BLaER1 treated with 17β-estradiol and CSF1 and Interleukin-3, amounts not matched to agents 10 nM and 100 nM (cell line): ENCODE results near the gene COA6.
A peak's percentile ranks its signal among the peaks of the same experiment; 100 is the strongest.

ENCODE experiments used
- H3K27ac ChIP-seq, 11 experiments: shearing (Covaris generic); formaldehyde crosslinking; 2 replicates each; pipeline ENCODE4 v1.8.1; 2022
- H3K27me3 ChIP-seq, 11 experiments: shearing (Covaris generic); formaldehyde crosslinking; 2 replicates each; pipeline ENCODE4 v1.8.1; 2022
- H3K36me3 ChIP-seq, 11 experiments: shearing (Covaris generic); formaldehyde crosslinking; 2 replicates each; pipeline ENCODE4 v1.8.1; 2022
- H3K4me1 ChIP-seq, 10 experiments: shearing (Covaris generic); formaldehyde crosslinking; 2 replicates each; pipeline ENCODE4 v1.8.1; 2022
- H3K4me2 ChIP-seq, 11 experiments: shearing (Covaris generic); formaldehyde crosslinking; 2 replicates each; pipeline ENCODE4 v1.8.1; 2022
- H3K4me3 ChIP-seq, 10 experiments: shearing (Covaris generic); formaldehyde crosslinking; 2 replicates each; pipeline ENCODE4 v1.8.1; 2022
- H3K9ac ChIP-seq, 11 experiments: shearing (Covaris generic); formaldehyde crosslinking; 2 replicates each; pipeline ENCODE4 v1.8.1; 2022
- H3K9me3 ChIP-seq, 11 experiments: shearing (Covaris generic); formaldehyde crosslinking; replicated peaks in 1 of 11; 2 replicates each; pipeline ENCODE4 v1.8.1; 2022
- H4K20me1 ChIP-seq, 11 experiments: shearing (Covaris generic); formaldehyde crosslinking; 2 replicates each; pipeline ENCODE4 v1.8.1; 2022
- Cebpa-rat ChIP-seq, 11 experiments: shearing (Covaris generic); IDR thresholded peaks; 2 replicates each; pipeline ENCODE4 v1.8.1; 2022

Gene COA6

GRCh38 chr1:234373064-234373958, at the start of gene COA6:
COA6 (plus strand) TSS chr1:234373456; CDS start chr1:234373467, 11 bp downstream.
- Histone ChIP-seq H3K36me3 (peaks cover 31 to 38% (median 34%) of the 10 kb centered on the region in 11 experiments), H4K20me1 (0 out of 22 replicates have a peak, but pooled peaks cover 0 to 6% (median 0%) of the 10 kb centered on the region in 11 experiments), H3K27ac (peak within 1 kb of the TSS; percentile 87 to 96 (median 94)), H3K4me2 (peak within 1 kb of the TSS; percentile 73 to 96 (median 86)), H3K4me3 (peak within 1 kb of the TSS; percentile 68 to 90 (median 82)), H3K4me1 (peaks cover 17 to 49% (median 28%) of the 10 kb centered on the region in 10 experiments), H3K9me3 (peaks cover 0 to 8% (median 0%) of the 10 kb centered on the region in 11 experiments; a peak in 2 of 22 replicates), H3K27me3 (no peaks in the 10 kb centered on the region), H3K9ac (peak within 1 kb of the TSS; percentile 89 to 97 (median 94))
- no peak for TF ChIP-seq Cebpa-rat (IDR thresholded peaks at IDR 0.05)

- Histone ChIP-seq H3K9ac (no peak overlapping the region), H3K27me3 (no peaks in the 10 kb centered on the region), H3K27ac (no peak overlapping the region), H4K20me1 (no peaks in the 10 kb centered on the region; a peak in 1 of 22 replicates), H3K36me3 (no peaks in the 10 kb centered on the region), H3K4me1 (peaks cover 0 to 16% (median 9%) of the 10 kb centered on the region in 10 experiments; a peak in 11 of 20 replicates), H3K9me3 (peaks cover 0 to 16% (median 0%) of the 10 kb centered on the region in 11 experiments; a peak in 3 of 22 replicates), H3K4me3 (no peak overlapping the region), H3K4me2 (no peak overlapping the region)
- TF ChIP-seq Cebpa-rat (IDR thresholded peaks at IDR 0.05) = no peak
Observed at GRCh38 chr1:234324821-234325220, 48.4 kb upstream of the COA6 start.

- peaks cover 0 to 16% (median 9%) of the 10 kb centered on the region in 10 experiments; a peak in 11 of 20 replicates for H3K4me1 ChIP-seq
- H3K4me3 ChIP-seq = no peak overlapping the region
- no peak for TF ChIP-seq Cebpa-rat (IDR thresholded peaks at IDR 0.05)
- no peaks in the 10 kb centered on the region for H3K36me3 ChIP-seq
- no peak overlapping the region for H3K27ac ChIP-seq
- peaks cover 0 to 16% (median 0%) of the 10 kb centered on the region in 11 experiments; a peak in 3 of 22 replicates for H3K9me3 ChIP-seq
- peak overlapping the region in 6 of 11 experiments; percentile 7 to 49 (median 34); a peak in 4 of 22 replicates for H3K4me2 ChIP-seq
- no peak overlapping the region for H3K9ac ChIP-seq
- H4K20me1 ChIP-seq = no peaks in the 10 kb centered on the region; a peak in 1 of 22 replicates
- no peaks in the 10 kb centered on the region for H3K27me3 ChIP-seq
Observed at GRCh38 chr1:234325878-234326496, 47.3 kb upstream of the COA6 start.

GRCh38 chr1:234326497-234327366, 46.5 kb upstream of the COA6 start:
- H3K4me3 ChIP-seq = no peak overlapping the region

GRCh38 chr1:234327577-234328164, 45.6 kb upstream of the COA6 start:
- no peaks in the 10 kb centered on the region for H3K36me3 ChIP-seq
- peak overlapping the region in 5 of 11 experiments; percentile 7 to 49 (median 39); a peak in 4 of 22 replicates for H3K4me2 ChIP-seq
- H3K27me3 ChIP-seq = no peaks in the 10 kb centered on the region
- H3K27ac ChIP-seq = no peak overlapping the region
- TF ChIP-seq Cebpa-rat (IDR thresholded peaks at IDR 0.05) = no peak
- H3K4me3 ChIP-seq = no peak overlapping the region
- peaks cover 0 to 16% (median 0%) of the 10 kb centered on the region in 11 experiments; a peak in 3 of 22 replicates for H3K9me3 ChIP-seq
- H3K4me1 ChIP-seq = peaks cover 0 to 16% (median 9%) of the 10 kb centered on the region in 10 experiments; a peak in 12 of 20 replicates
- no peak overlapping the region for H3K9ac ChIP-seq
- no peaks in the 10 kb centered on the region; a peak in 1 of 22 replicates for H4K20me1 ChIP-seq

More at GRCh38 chr1:234326497-234327366, 46.5 kb upstream of the COA6 start:
- Histone ChIP-seq H3K27me3 (no peaks in the 10 kb centered on the region), H3K4me1 (peaks cover 0 to 16% (median 9%) of the 10 kb centered on the region in 10 experiments; a peak in 11 of 20 replicates), H3K4me2 (peak overlapping the region in 8 of 11 experiments; percentile 2 to 49 (median 34); a peak in 10 of 22 replicates), H3K9me3 (peaks cover 0 to 16% (median 0%) of the 10 kb centered on the region in 11 experiments; a peak in 3 of 22 replicates), H4K20me1 (no peaks in the 10 kb centered on the region; a peak in 1 of 22 replicates), H3K27ac (no peak overlapping the region), H3K9ac (no peak overlapping the region), H3K36me3 (no peaks in the 10 kb centered on the region)
- TF ChIP-seq Cebpa-rat (IDR thresholded peaks at IDR 0.05) = no peak

- no peaks in the 10 kb centered on the region for H3K36me3 ChIP-seq
- no peak for TF ChIP-seq Cebpa-rat (IDR thresholded peaks at IDR 0.05)
Observed at GRCh38 chr1:234330843-234331215, 42.4 kb upstream of the COA6 start.

GRCh38 chr1:234331507-234331906, 41.7 kb upstream of the COA6 start:
- no peak overlapping the region for H3K9ac ChIP-seq
- H3K27ac ChIP-seq = no peak overlapping the region
- H3K4me3 ChIP-seq = no peak overlapping the region
- no peaks in the 10 kb centered on the region for H4K20me1 ChIP-seq
- H3K9me3 ChIP-seq = peaks cover 3 to 18% (median 7%) of the 10 kb centered on the region in 11 experiments; a peak in 17 of 22 replicates
- H3K27me3 ChIP-seq = no peaks in the 10 kb centered on the region
- H3K36me3 ChIP-seq = no peaks in the 10 kb centered on the region
- TF ChIP-seq Cebpa-rat (IDR thresholded peaks at IDR 0.05) = no peak
- H3K4me2 ChIP-seq = no peak overlapping the region
- peaks cover 0 to 12% (median 7%) of the 10 kb centered on the region in 10 experiments; a peak in 12 of 20 replicates for H3K4me1 ChIP-seq

More at GRCh38 chr1:234330843-234331215, 42.4 kb upstream of the COA6 start:
- no peaks in the 10 kb centered on the region for H4K20me1 ChIP-seq
- no peak overlapping the region for H3K4me3 ChIP-seq
- H3K27me3 ChIP-seq = no peaks in the 10 kb centered on the region
- peaks cover 0 to 17% (median under 1%) of the 10 kb centered on the region in 11 experiments; a peak in 10 of 22 replicates for H3K9me3 ChIP-seq
- H3K4me1 ChIP-seq = peaks cover 0 to 16% (median 9%) of the 10 kb centered on the region in 10 experiments; a peak in 12 of 20 replicates
- H3K9ac ChIP-seq = no peak overlapping the region
- H3K27ac ChIP-seq = no peak overlapping the region
- H3K4me2 ChIP-seq = no peak overlapping the region

GRCh38 chr1:234336359-234336758, 36.9 kb upstream of the COA6 start:
- no peak overlapping the region for H3K9ac ChIP-seq
- no peaks in the 10 kb centered on the region for H4K20me1 ChIP-seq
- TF ChIP-seq Cebpa-rat (IDR thresholded peaks at IDR 0.05) = no peak
- no peaks in the 10 kb centered on the region for H3K27me3 ChIP-seq
- no peak overlapping the region for H3K27ac ChIP-seq
- H3K9me3 ChIP-seq = peaks cover 12 to 49% (median 35%) of the 10 kb centered on the region in 11 experiments; a peak in 21 of 22 replicates
- H3K36me3 ChIP-seq = no peaks in the 10 kb centered on the region
- H3K4me1 ChIP-seq = peaks cover 0 to 4% (median 0%) of the 10 kb centered on the region in 10 experiments; a peak in 1 of 20 replicates
- no peak overlapping the region for H3K4me2 ChIP-seq
- no peak overlapping the region for H3K4me3 ChIP-seq
